Skin of body (tissue), 2 donors: Measurements from ENCODE around the gene SEC31A. TPM values are rescaled to one million over a fixed set of nuclear protein-coding genes. Genes with fewer than 3 reads are reported as not detected.
"Not testable (repeated sequence)": the region's sequence is repeated elsewhere in the genome, so short reads cannot be mapped to it uniquely, and the experiment has no call there.

ENCODE experiments used
- DNase-seq: peaks from one replicate; lab custom pipeline; 2025; lab: John Stamatoyannopoulos, UW
- total RNA-seq: library from RNA; depleted of rRNA; stranded (reverse); fragments of >200 nt; gene quantifications from one replicate; pipeline ENCODE4 v1.2.3, GENCODE V29; 2014

SEC31A gene
- total RNA-seq, 1 donor from 2014 or later: 264 TPM

- peak; percentile 30 for DNase-seq
These were observed 7.6 kb upstream of the SEC31A start for GRCh38 chr4:82898322-82899243.

DNA sequence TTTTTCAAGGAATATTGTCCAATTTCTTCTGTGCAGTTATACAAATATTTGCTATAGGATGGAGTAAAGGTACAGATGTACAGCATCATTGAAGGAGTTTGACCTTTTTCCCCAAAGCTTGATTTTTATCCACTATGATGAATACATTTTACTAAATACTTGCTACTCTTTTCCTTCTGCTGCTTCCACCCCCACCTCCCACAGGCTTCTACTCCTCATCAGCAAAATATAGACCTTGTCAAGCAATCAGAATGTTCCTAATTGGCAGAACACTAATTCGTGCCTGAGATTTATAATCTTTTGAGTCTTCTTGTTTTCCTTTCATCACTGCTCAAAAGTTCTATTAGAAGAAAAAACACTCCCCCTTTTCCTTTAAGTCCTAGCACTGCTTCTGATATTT is 5.8 kb upstream of the SEC31A start:
- no peak for DNase-seq

DNA sequence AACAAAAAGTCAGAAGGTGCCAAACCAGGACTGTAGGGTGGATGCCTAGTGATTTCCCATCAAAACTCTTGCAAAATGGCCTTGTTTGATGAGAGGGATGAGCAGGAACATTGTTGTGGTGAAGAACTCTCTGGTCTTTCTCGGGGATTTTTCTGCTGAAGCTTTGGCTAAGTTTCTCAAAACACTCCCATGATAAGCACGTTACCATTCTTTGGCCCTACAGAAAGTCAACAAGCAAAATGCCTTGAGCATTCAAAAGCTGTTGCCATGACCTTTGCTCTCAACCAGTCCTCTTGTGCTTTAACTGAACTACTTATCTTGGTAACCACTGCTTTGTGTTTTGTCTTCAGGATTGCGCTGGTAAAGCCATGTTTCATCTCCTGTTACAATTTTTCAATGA is 3.0 kb upstream of the SEC31A start:
- DNase-seq: no peak

- DNase-seq: no peak
These were observed 1.5 kb upstream of the SEC31A start for GRCh38 chr4:82892467-82892802.

DNA sequence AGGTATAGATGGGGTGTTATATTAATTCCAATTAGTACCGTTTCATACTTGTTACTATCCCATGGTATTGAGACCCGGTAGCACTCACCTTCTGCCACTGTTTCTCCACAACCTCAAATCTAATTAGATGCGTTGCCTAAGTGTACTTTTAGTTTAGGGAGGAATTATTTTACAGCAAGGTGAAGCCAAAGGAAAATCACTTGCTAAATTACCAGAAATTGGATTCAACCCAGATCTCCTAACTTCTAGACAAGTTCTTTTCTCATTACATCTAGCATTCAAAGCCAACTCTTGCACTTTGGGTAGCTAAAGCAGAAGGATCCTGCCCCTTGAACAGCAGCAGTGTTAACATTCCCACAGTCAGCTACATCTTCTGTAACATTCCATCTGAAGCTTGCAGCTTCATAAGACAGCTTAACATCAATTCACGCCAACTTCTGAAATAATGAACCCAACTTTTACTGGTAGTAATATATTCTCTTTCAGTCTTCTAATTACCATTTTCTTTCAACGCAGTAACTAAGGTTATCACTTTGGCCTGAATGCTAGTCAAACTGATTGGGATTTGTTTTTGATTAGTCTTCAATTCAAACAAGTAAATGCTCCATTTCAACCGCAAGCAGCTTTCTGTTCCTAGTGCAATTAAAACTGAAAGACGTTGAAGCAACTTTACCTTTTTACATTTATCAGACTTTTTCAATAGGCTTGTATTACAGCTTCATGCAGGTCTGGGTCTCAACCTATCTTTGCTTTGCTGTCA is 934 bp upstream of the SEC31A start:
- DNase-seq: peak; percentile 51

- DNase-seq: no peak
These were observed 439 bp downstream of the SEC31A start for GRCh38 chr4:82890528-82890900.

GRCh38 chr4:82889287-82889686 is 1.7 kb downstream of the SEC31A start:
- no peak for DNase-seq

DNA sequence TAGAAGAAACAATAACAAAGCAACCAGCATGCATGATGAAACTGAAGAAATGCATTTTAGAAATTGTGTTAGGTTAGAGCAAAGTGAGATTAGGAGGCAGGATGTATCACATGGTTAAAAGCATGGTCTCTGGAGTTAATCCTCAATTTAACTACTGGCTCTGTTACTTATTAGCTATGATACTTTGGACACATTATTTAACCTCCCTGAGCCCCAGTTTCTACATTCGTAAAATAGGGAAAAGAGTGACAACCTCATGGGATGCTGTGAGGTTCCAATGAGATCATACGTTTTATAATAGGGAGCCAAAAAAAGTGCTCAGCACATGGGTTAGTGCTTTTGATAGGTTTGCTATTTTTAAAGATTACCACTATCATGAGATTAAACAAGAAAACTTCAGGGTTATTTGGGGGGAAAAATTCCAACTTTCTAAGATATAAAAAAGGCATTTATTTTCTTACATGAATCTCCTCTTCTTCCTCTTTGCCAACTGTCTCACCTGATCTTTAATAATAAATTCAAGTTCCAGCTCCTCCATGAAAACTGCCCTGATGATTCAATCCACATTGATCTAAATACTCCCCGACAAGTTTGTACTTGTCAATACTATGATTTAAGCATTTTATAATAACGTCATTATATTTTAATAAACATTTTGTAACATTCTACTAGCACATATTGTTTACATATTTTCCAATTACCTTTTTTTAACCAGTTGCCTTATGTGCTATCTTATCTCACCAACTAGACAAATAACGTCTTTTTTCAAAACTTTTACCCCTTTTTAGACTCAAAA is 4.6 kb downstream of the SEC31A start:
- DNase-seq: no peak

GRCh38 chr4:82885410-82885809 is 5.5 kb downstream of the SEC31A start:
- DNase-seq: no peak

GRCh38 chr4:82868572-82868971 is 22.4 kb downstream of the SEC31A start:
- no peak for DNase-seq

GRCh38 chr4:82866706-82867385 is 24.1 kb downstream of the SEC31A start:
- DNase-seq: no peak

DNA sequence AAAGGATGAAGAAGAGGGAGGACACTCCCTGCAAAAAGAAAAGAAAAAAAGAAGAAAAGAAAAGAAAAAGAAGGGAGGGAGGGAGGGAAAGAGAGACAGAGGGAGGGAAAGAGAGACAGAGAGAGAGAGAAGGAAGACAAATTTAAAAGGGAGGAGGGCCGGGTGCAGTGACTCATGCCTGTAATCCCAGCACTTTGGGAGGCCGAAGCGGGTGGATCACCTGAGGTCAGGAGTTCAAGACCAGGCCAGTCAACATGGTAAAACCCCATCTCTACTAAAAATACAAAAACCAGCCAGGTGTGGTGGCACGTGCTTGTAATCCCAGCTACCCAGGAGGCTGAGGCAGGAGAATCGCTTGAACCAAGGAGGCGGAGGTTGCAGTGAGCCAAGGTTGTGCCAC is 24.9 kb downstream of the SEC31A start:
- DNase-seq: not testable (repeated sequence)

DNA sequence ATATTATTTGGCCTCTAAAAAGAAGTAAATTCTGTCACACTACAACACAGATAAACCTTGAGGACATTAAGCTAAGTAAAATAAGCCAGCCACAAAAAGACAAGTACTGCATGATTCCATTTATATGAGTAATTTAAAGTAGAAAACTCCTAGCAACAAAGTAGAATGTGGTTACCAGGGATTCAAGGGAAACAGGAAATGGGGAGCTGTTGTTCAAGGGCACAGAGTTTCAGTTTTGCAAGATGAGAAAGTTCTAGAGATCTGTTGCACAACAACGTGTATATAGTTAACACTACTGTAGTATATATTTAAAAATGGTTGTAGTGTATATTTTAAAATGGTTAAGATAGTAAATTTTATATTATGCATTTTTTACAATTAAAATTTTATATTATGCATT is 25.4 kb downstream of the SEC31A start:
- peak; percentile 24 for DNase-seq

DNA sequence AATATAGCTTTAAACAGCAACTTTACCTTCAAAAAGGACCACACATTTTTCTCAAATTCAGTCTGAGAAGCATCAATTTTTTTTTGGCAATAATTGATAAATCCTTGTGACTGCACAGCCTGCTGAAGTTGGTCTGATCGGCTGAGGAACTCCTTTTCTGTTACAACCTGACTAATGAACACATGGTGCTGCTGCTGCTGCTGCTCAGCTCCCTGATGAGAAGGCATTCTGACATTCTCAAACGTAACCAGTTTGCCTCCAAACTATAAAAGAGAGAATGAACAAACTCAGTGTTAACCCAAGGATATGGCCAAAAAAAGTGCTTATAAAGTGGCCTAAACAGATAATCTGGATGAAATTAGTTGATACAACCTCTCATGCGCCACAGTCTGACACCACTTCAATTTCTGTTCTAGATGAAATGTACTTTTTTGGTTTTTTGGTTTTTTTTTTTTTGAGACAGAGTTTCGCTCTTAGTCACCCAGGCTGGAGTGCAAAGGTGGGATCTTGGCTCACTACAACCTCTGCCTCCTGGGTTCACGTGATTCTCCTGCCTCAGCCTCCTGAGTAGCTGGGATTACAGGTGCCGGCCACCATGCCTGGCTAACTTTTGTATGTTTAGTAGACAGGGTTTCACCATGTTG is 26.5 kb downstream of the SEC31A start:
- no peak for DNase-seq

DNA sequence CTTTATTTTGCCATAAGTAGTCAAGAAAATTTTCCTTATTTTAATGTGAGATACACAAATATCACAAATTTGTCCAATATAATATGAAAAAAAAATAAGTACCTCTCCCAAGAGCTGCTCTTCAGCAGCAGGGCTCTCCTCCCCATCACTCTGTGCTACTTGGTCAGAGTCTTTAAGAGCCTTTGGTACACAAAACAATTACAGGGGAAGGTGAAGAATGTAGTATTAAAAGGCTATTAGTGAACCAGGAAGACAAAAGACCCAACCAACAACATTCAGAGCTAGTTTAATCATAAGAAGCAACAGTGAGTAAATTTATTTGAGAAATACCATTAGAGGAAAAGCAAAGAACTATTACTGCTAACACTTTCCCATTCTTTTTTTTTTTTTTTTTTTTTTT is 29.4 kb downstream of the SEC31A start:
- DNase-seq: no peak

DNA sequence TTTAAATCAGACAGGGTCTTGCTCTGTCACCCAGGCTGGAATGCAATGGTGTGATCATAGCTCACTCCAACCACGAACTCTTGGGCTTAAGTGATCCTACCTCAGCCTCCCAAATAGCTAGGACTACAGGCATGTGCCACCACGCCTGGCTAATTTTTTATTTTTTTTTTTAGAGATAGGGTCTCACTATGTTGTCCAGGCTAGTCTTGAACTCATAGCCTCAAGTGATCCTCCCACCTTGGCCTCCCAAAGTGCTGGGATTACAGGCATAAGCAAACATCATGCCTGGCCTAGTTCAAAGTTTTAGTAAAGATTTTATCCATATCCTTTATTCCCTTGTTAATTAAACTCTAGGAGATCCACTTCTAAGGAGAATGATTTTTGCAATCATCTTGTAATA is 30.5 kb downstream of the SEC31A start:
- not testable (repeated sequence) for DNase-seq

- DNase-seq: no peak
These were observed 38.1 kb downstream of the SEC31A start for GRCh38 chr4:82852751-82853285.

DNA sequence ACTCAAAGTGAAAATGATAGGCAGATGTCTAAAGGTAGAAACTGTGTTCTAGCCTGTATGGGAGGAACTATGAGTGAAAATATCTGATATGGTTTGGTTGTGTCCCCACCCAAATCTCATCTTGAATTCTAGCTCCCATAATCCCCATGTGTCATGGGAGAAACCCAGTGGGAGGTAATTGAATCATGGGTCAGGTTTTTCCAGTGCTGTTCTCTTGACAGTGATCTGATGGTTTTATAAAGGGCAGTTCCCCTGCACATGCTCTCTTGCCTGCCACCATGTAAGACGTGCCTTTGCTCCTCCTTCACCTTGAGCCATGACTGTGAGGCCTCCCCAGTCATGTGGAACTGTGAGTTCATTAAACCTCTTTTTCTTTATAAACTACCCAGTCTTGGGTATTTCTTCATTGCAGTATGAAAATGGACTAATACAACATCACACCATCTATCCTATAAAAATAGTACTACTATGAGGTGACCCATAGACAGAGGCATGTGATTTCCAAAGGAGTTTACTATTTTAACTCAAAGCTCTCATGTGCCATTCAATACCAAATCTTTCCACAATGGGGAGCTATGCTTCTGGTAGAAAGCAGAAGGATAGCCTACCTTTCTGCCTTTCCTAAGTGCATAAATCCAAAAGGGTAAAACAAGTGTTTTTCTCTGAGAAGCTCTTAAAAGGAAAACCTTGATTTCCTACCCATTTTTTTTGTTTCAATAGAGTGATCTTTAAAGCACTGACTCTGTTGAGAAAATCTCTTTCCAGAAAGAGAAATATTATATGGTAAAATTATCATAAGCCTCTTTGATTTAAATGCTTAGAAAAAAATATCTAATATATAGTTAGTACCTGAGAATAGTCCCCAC is 38.8 kb downstream of the SEC31A start:
- DNase-seq: no peak

- DNase-seq: no peak
These were observed 39.6 kb downstream of the SEC31A start for GRCh38 chr4:82851318-82851717.

- DNase-seq: no peak
These were observed 40.3 kb downstream of the SEC31A start for GRCh38 chr4:82850684-82851083.
